Adipocyte (in vitro differentiated cells): Measurements from ENCODE around the gene MAN2B1.

Experiments
- DNase-seq: peaks from one replicate; pipeline ENCODE4 v3.0.0-alpha.2; 2015; ENCODE audit warnings: low read depth
- H3K27me3 ChIP-seq: replicated peaks from 2 replicates; pipeline ENCODE4 v1.7.0; 2013; ENCODE audit warnings: mild to moderate bottlenecking, low read length, moderate library complexity; ENCODE audit not compliant: control insufficient read depth, insufficient read depth
- H3K36me3 ChIP-seq: 2 replicates; pipeline ENCODE4 v1.7.0; 2013; ENCODE audit warnings: low read length, mild to moderate bottlenecking, moderate library complexity; ENCODE audit not compliant: control insufficient read depth, insufficient read depth, severe bottlenecking
- H3K4me1 ChIP-seq: 2 replicates; pipeline ENCODE4 v1.7.0; 2013; ENCODE audit warnings: mild to moderate bottlenecking, low read length, moderate library complexity; ENCODE audit not compliant: control insufficient read depth, insufficient read depth
- H3K4me3 ChIP-seq: 2 replicates; pipeline ENCODE4 v1.7.0; 2013; ENCODE audit warnings: mild to moderate bottlenecking, low read length, moderate library complexity
- H3K9ac ChIP-seq: 2 replicates; pipeline ENCODE4 v1.7.0; 2013; ENCODE audit warnings: mild to moderate bottlenecking, low read length, moderate library complexity
- H3K9me3 ChIP-seq: 2 replicates; pipeline ENCODE4 v1.7.0; 2013; ENCODE audit warnings: mild to moderate bottlenecking, low read length, moderate library complexity; ENCODE audit not compliant: control insufficient read depth

Gene MAN2B1

DNA sequence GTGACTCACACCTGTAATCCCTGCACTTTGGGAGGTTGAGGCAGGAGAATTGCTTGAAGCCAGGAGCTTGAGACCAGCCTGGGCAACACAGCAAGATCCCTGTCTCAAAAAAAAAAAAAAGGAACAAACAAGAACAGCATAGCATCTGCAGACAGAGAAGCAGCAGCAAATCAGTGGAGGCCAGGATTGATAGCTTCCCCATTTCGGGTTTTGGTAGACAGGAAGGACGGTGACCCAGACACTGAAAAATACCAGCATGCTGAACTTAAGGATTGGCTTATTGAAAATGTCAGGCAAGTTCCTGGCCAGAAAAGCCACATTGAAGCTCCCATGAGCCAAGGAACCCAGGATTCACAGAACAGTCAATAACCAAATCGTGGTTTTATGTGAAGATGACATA is 58.9 kb downstream of the MAN2B1 start:
- DNase-seq: no peak
- no peaks in the 10 kb centered on the region for H3K27me3 ChIP-seq
- peaks cover 32% of the 10 kb centered on the region for H3K36me3 ChIP-seq
- H3K4me3 ChIP-seq: no peak overlapping the region
- no peak overlapping the region for H3K9ac ChIP-seq
- peaks cover 8% of the 10 kb centered on the region for H3K4me1 ChIP-seq
- H3K9me3 ChIP-seq: no peaks in the 10 kb centered on the region

DNA sequence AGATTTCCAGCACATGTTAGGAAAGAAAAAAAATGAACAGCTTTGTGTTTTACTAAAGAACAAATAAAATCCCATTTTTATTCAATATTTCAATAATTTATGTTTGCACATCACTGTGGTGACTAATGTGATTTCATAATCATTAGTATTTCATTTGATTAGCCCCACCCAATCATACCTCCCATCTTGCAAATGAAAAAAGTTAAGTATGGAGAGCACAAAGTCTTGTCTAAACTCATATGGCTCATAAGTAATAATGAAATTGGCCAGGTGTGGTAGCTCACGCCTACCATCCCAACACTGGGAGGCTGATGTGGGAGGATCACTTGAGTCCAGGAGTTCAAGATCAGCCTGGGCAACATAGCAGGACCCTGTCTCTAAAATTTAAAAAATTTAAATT is 59.7 kb downstream of the MAN2B1 start:
- DNase-seq: peak; percentile 12
- H3K4me3 ChIP-seq: no peak overlapping the region
- no peaks in the 10 kb centered on the region for H3K27me3 ChIP-seq
- peaks cover 36% of the 10 kb centered on the region for H3K36me3 ChIP-seq
- H3K9me3 ChIP-seq: no peaks in the 10 kb centered on the region
- peaks cover 8% of the 10 kb centered on the region for H3K4me1 ChIP-seq
- H3K9ac ChIP-seq: no peak overlapping the region

DNA sequence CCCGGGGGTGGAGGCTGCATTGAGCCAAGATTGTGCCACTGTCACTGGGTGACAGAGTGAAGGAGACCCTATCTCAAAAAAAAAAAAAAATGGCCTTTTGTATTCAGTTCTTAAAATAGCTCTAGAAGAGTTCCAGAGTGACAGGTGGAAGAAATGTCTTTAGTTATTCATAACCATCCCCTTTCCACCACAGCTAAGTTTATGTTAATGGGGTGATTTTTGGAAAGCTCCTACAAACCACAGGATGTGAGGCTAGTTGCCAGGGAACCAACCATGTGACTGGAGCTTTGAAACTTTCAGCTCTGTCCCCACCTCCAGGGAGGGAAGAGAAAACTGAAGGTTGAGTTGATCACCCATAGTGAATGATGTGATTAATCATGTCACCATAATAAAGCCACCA is 62.8 kb downstream of the MAN2B1 start:
- H3K4me3 ChIP-seq: no peak overlapping the region
- H3K27me3 ChIP-seq: no peaks in the 10 kb centered on the region
- no peak overlapping the region for H3K9ac ChIP-seq
- H3K36me3 ChIP-seq: peaks cover 52% of the 10 kb centered on the region
- no peaks in the 10 kb centered on the region for H3K4me1 ChIP-seq
- DNase-seq: no peak
- no peaks in the 10 kb centered on the region for H3K9me3 ChIP-seq

DNA sequence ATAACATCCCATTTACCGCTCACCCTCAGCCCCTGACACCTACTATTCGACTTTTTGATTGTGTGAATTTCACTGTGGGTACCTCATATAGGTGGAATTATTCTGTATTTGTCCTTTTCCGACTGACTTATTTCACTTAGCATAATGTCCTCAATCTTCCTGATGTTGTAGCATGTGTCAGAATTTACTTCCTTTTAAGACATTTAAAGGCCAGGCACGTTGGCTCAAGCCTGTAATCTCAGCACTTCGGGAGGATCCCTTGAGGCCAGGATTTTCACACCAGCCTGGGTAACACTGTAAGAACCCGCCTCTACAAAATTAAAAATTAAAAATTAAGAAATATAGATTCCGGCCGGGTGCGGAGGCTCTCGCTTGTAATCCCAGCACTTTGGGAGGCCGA is 68.9 kb downstream of the MAN2B1 start:
- Histone ChIP-seq H3K36me3 (peaks cover 37% of the 10 kb centered on the region), H3K9me3 (no peaks in the 10 kb centered on the region), H3K9ac (no peak overlapping the region), H3K4me3 (no peak overlapping the region), H3K4me1 (no peaks in the 10 kb centered on the region), H3K27me3 (no peaks in the 10 kb centered on the region)
- DNase-seq: no peak

DNA sequence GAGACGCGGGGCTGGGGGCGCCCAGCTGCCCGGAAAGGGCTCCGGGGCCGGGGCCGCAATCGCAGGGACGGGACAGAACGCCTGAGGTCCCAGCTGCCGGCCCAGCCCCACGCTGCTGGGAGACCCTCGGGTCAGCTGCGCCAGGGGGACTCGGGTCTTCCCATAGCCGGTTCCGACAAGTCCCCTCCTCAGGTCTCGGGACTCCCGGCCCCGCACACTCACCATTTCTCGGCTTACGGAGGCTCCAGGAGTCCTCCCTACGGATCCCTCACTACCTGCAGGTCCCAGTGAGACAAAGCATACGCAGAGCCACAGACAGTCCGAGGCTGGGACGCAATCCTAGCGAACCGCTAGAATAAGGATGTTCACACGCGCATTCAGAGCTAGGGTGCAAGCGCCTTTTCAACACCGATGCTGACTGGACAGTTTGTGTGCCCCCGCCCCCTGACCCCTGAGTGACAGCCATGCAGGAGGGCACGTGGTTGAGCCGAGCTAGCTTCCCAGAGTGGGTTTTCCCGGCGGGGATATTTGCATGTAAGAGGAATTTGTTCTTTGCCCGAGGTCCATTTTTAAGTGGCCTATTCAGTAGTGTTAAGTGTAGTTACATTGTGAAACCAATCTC is 69.5 kb downstream of the MAN2B1 start:
- no peaks in the 10 kb centered on the region for H3K9me3 ChIP-seq
- no peaks in the 10 kb centered on the region for H3K4me1 ChIP-seq
- no peaks in the 10 kb centered on the region for H3K27me3 ChIP-seq
- no peak for DNase-seq
- peaks cover 33% of the 10 kb centered on the region for H3K36me3 ChIP-seq
- H3K9ac ChIP-seq: no peak overlapping the region
- no peak overlapping the region for H3K4me3 ChIP-seq
